ENCODE results near the gene PABPC1L. TPM values are rescaled to one million over a fixed set of nuclear protein-coding genes. Genes with fewer than 3 reads are reported as not detected.

PABPC1L gene
- total and polyA plus RNA-seq, 2 donors (not counting 1 experiment from before 2014, with no cell fraction given): 105 to 295 TPM

- TF ChIP-seq CTCF (IDR thresholded peaks at IDR 0.05) (no peak), EZH2 (IDR thresholded peaks at IDR 0.05; ENCODE audit: borderline replicate concordance, insufficient read depth, low read depth, low read length, poor library complexity, severe bottlenecking) (no peak)
- H3K27me3 Mint-ChIP-seq: peaks cover 6% of the 10 kb centered on the region
- Histone ChIP-seq H3K9ac (ENCODE audit: low read length) (no peak overlapping the region), H3K36me3 (replicated peaks in 1 of 2; ENCODE audit: control extremely low read depth in 1 of 2, control insufficient read depth in 1 of 2, extremely low read depth in 1 of 2, insufficient read depth in 2 of 2, low read length in 1 of 2) (peaks cover 0 to 1% of the 10 kb centered on the region in 2 experiments), H3K4me1 (ENCODE audit: control insufficient read depth in 2 of 2, insufficient read depth in 2 of 2, low read length in 2 of 2) (peaks cover 25 to 31% of the 10 kb centered on the region in 2 donors), H2AFZ (ENCODE audit: insufficient read depth, low read depth, low read length, poor library complexity, severe bottlenecking) (no peak overlapping the region), H3K79me2 (ENCODE audit: control insufficient read depth, insufficient read depth, low read length) (peaks cover 64% of the 10 kb centered on the region), H3K4me3 (ENCODE audit: control extremely low read depth in 1 of 5, extremely low read depth in 1 of 5, insufficient read depth in 1 of 5, low read depth in 2 of 5, low read length in 4 of 5) (no peak overlapping the region), H3K27ac (ENCODE audit: low read length in 2 of 2) (no peak overlapping the region), H3K4me2 (replicated peaks; ENCODE audit: low read depth, low read length, poor library complexity, severe bottlenecking) (no peak overlapping the region), H3K9me3 (ENCODE audit: control extremely low read depth in 1 of 3, control insufficient read depth in 2 of 3, insufficient read depth in 1 of 3, low read length in 2 of 3) (no peaks in the 10 kb centered on the region), H4K20me1 (ENCODE audit: control insufficient read depth, insufficient read depth, low read length, poor library complexity, severe bottlenecking) (peaks cover 27% of the 10 kb centered on the region), H3K27me3 (replicated peaks in 1 of 4; ENCODE audit: control extremely low read depth in 1 of 4, control insufficient read depth in 3 of 4, insufficient read depth in 4 of 4, low read length in 3 of 4) (no peaks in the 10 kb centered on the region)
- intact Hi-C loops (cut with micrococcal nuclease): loop anchor here (10.0 kb wide), 1 partner anchor 1231 kb away; the partner anchor contains the start of gene CD40
- peak overlapping the region; percentile 21 for H3K27ac Mint-ChIP-seq
- CTCF ChIA-PET: no interaction called here
- peaks cover 39% of the 10 kb centered on the region for H3K4me1 Mint-ChIP-seq
- DNase-seq (no peak), ATAC-seq (ENCODE audit: low read depth) (no peak)
- H3K9me3 Mint-ChIP-seq (ENCODE audit: insufficient read depth): no peaks in the 10 kb centered on the region
- 91% methylated on average over 5 of the region's 7 CpGs for WGBS (ENCODE audit: insufficient coverage)
- peak overlapping the region; percentile 95 for H3K4me3 Mint-ChIP-seq
- POLR2A ChIA-PET: no interaction called here
These were observed 26.5 kb upstream of the PABPC1L start for GRCh38 chr20:44883214-44883902.

GRCh38 chr20:44884907-44885391 is 24.9 kb upstream of the PABPC1L start:
- Histone ChIP-seq H3K79me2 (ENCODE audit: control insufficient read depth, insufficient read depth, low read length) (peaks cover 80% of the 10 kb centered on the region), H3K4me3 (ENCODE audit: control extremely low read depth in 1 of 5, extremely low read depth in 1 of 5, insufficient read depth in 1 of 5, low read depth in 2 of 5, low read length in 4 of 5) (peak overlapping the region; percentile 53 to 93 (median 73)), H3K9me3 (ENCODE audit: control extremely low read depth in 1 of 3, control insufficient read depth in 2 of 3, insufficient read depth in 1 of 3, low read length in 2 of 3) (no peaks in the 10 kb centered on the region), H3K27ac (ENCODE audit: low read length in 2 of 2) (peak overlapping the region; percentile 62 to 90), H2AFZ (ENCODE audit: insufficient read depth, low read depth, low read length, poor library complexity, severe bottlenecking) (peak overlapping the region; percentile 96), H4K20me1 (ENCODE audit: control insufficient read depth, insufficient read depth, low read length, poor library complexity, severe bottlenecking) (peaks cover 43% of the 10 kb centered on the region), H3K4me2 (replicated peaks; ENCODE audit: low read depth, low read length, poor library complexity, severe bottlenecking) (peak overlapping the region; percentile 76), H3K27me3 (replicated peaks in 1 of 4; ENCODE audit: control extremely low read depth in 1 of 4, control insufficient read depth in 3 of 4, insufficient read depth in 4 of 4, low read length in 3 of 4) (no peaks in the 10 kb centered on the region), H3K4me1 (ENCODE audit: control insufficient read depth in 2 of 2, insufficient read depth in 2 of 2, low read length in 2 of 2) (peaks cover 40 to 43% of the 10 kb centered on the region in 2 donors), H3K36me3 (replicated peaks in 1 of 2; ENCODE audit: control extremely low read depth in 1 of 2, control insufficient read depth in 1 of 2, extremely low read depth in 1 of 2, insufficient read depth in 2 of 2, low read length in 1 of 2) (peaks cover 0 to 7% of the 10 kb centered on the region in 2 experiments), H3K9ac (ENCODE audit: low read length) (peak overlapping the region; percentile 80)
- no peaks in the 10 kb centered on the region for H3K27me3 Mint-ChIP-seq
- 12% methylated on average over 10 of the region's 14 CpGs for WGBS (ENCODE audit: insufficient coverage)
- H3K9me3 Mint-ChIP-seq (ENCODE audit: insufficient read depth): no peaks in the 10 kb centered on the region
- no peak for ATAC-seq (ENCODE audit: low read depth)
- DNase-seq: no peak
- TF ChIP-seq EZH2 (IDR thresholded peaks at IDR 0.05; ENCODE audit: borderline replicate concordance, insufficient read depth, low read depth, low read length, poor library complexity, severe bottlenecking): no peak
- TF ChIP-seq CTCF (IDR thresholded peaks at IDR 0.05): no peak
- H3K4me1 Mint-ChIP-seq: peaks cover 55% of the 10 kb centered on the region
- H3K27ac Mint-ChIP-seq: peak overlapping the region; percentile 94
- intact Hi-C loops (cut with micrococcal nuclease): loop anchor here (1.0 to 10.0 kb wide), 9 partner anchors 24 to 1428 kb away; partner anchors contain the start of genes CD40, FITM2, SERINC3 and SRSF6
- ChIA-PET POLR2A (interaction anchor here (1.0 to 1.3 kb wide), 3 partner anchors 12 to 1427 kb away, joined by 3 read pairs; partner anchors contain the start of gene SRSF6), CTCF (interaction anchor here (0.7 to 1.0 kb wide), 4 partner anchors 18 to 94 kb away, joined by 3 read pairs; no protein-coding TSS in a partner anchor)
- H3K4me3 Mint-ChIP-seq: peak overlapping the region; percentile 95
